H54 (cell line): ENCODE results near the gene DCC.

Experiments used
- DNase-seq: peaks from one replicate; pipeline ENCODE4 v3.0.0; 2011; ENCODE audit warnings: low spot score, mixed read lengths; ENCODE audit not compliant: insufficient read length
- FAIRE-seq: peaks from 3 replicates; lab custom pipeline; 2011; peaks lifted over from hg19 to GRCh38; lab: Jason Lieb, UNC
- POLR2A ChIP-seq: IDR thresholded peaks from 2 replicates; pipeline ENCODE4 v1.6.1; 2011; ENCODE audit warnings: low read depth, mild to moderate bottlenecking, low read length

Gene DCC

GRCh38 chr18:53224128-53224778 lies 884.3 kb downstream of the DCC start:
- no peak for FAIRE-seq
- TF ChIP-seq POLR2A: no peak
- DNase-seq: no peak

GRCh38 chr18:53225567-53226325 lies 885.7 kb downstream of the DCC start:
- no peak for TF ChIP-seq POLR2A
- FAIRE-seq (no peak), DNase-seq (no peak)

- DNase-seq: no peak
- FAIRE-seq: no peak
- TF ChIP-seq POLR2A: no peak
Observed at GRCh38 chr18:53234610-53235009, 894.6 kb downstream of the DCC start.

GRCh38 chr18:53241161-53241560 lies 901.2 kb downstream of the DCC start:
- no peak for TF ChIP-seq POLR2A
- no peak for FAIRE-seq
- DNase-seq: no peak

- no peak for FAIRE-seq
- TF ChIP-seq POLR2A: no peak
- no peak for DNase-seq
Observed at GRCh38 chr18:53253789-53254188, 913.8 kb downstream of the DCC start.

- TF ChIP-seq POLR2A: no peak
- FAIRE-seq: no peak
- DNase-seq: no peak
Observed at GRCh38 chr18:53254265-53254664, 914.3 kb downstream of the DCC start.

- DNase-seq: no peak
- no peak for TF ChIP-seq POLR2A
- FAIRE-seq: no peak
Observed at GRCh38 chr18:53261241-53261640, 921.2 kb downstream of the DCC start.

GRCh38 chr18:53266850-53267249 lies 926.9 kb downstream of the DCC start:
- FAIRE-seq (no peak), DNase-seq (no peak)
- TF ChIP-seq POLR2A: no peak

- TF ChIP-seq POLR2A: no peak
- FAIRE-seq: no peak
- no peak for DNase-seq
Observed at GRCh38 chr18:53268455-53268854, 928.5 kb downstream of the DCC start.

GRCh38 chr18:53281406-53281805 lies 941.4 kb downstream of the DCC start:
- no peak for TF ChIP-seq POLR2A

GRCh38 chr18:53283708-53284107 lies 943.7 kb downstream of the DCC start:
- no peak for TF ChIP-seq POLR2A
- DNase-seq: no peak
- no peak for FAIRE-seq

More at GRCh38 chr18:53281406-53281805, 941.4 kb downstream of the DCC start:
- DNase-seq: no peak
- no peak for FAIRE-seq

GRCh38 chr18:53305461-53305860 lies 965.5 kb downstream of the DCC start:
- no peak for FAIRE-seq

GRCh38 chr18:53319628-53320027 lies 979.6 kb downstream of the DCC start:
- DNase-seq (no peak), FAIRE-seq (no peak)
- no peak for TF ChIP-seq POLR2A

More at GRCh38 chr18:53305461-53305860, 965.5 kb downstream of the DCC start:
- no peak for TF ChIP-seq POLR2A
- DNase-seq: no peak

GRCh38 chr18:53322163-53322562 lies 982.2 kb downstream of the DCC start:
- DNase-seq (no peak), FAIRE-seq (no peak)
- TF ChIP-seq POLR2A: no peak

- TF ChIP-seq POLR2A: no peak
- FAIRE-seq: no peak
Observed at GRCh38 chr18:53324353-53324752, 984.4 kb downstream of the DCC start.

More at GRCh38 chr18:53324353-53324752, 984.4 kb downstream of the DCC start:
- no peak for DNase-seq
